ENCODE results near the gene DSTN.

The DSTN gene

GRCh38 chr20:17631576-17632319 is 61.9 kb downstream of the DSTN start:
- no peaks in the 10 kb centered on the region for H3K9me3 ChIP-seq (ENCODE audit: control insufficient read depth, insufficient read depth, low read length)
- peaks cover 41% of the 10 kb centered on the region for H3K36me3 ChIP-seq (ENCODE audit: control insufficient read depth, insufficient read depth, low read length)
- no peak overlapping the region for H3K27ac ChIP-seq (ENCODE audit: low read length)
- H3K4me3 ChIP-seq (ENCODE audit: low read length): no peak overlapping the region
- WGBS (ENCODE audit: insufficient coverage, insufficient read length): no CpG with 5 or more reads among the region's 9 CpGs
- no peaks in the 10 kb centered on the region for H3K4me1 ChIP-seq (ENCODE audit: control insufficient read depth, insufficient read depth, low read length)
- DNase-seq (ENCODE audit: low read depth, low spot score): no peak
- H3K27me3 ChIP-seq (ENCODE audit: control insufficient read depth, insufficient read depth, low read length): no peaks in the 10 kb centered on the region

GRCh38 chr20:17633221-17633849 is 63.5 kb downstream of the DSTN start:
- peaks cover 34% of the 10 kb centered on the region for H3K36me3 ChIP-seq (ENCODE audit: control insufficient read depth, insufficient read depth, low read length)
- no peaks in the 10 kb centered on the region for H3K9me3 ChIP-seq (ENCODE audit: control insufficient read depth, insufficient read depth, low read length)
- no peak overlapping the region for H3K4me3 ChIP-seq (ENCODE audit: low read length)
- H3K4me1 ChIP-seq (ENCODE audit: control insufficient read depth, insufficient read depth, low read length): 0 out of 2 replicates have a peak, but pooled peaks cover 1% of the 10 kb centered on the region
- no peak overlapping the region for H3K27ac ChIP-seq (ENCODE audit: low read length)
- WGBS (ENCODE audit: insufficient coverage, insufficient read length): no CpG with 5 or more reads among the region's 13 CpGs
- no peak for DNase-seq (ENCODE audit: low read depth, low spot score)
- no peaks in the 10 kb centered on the region for H3K27me3 ChIP-seq (ENCODE audit: control insufficient read depth, insufficient read depth, low read length)

- H3K36me3 ChIP-seq (ENCODE audit: control insufficient read depth, insufficient read depth, low read length): peaks cover 34% of the 10 kb centered on the region
- H3K4me3 ChIP-seq (ENCODE audit: low read length): no peak overlapping the region
- no CpG with 5 or more reads among the region's 18 CpGs for WGBS (ENCODE audit: insufficient coverage, insufficient read length)
- no peak overlapping the region for H3K27ac ChIP-seq (ENCODE audit: low read length)
- H3K27me3 ChIP-seq (ENCODE audit: control insufficient read depth, insufficient read depth, low read length): no peaks in the 10 kb centered on the region
- DNase-seq (ENCODE audit: low read depth, low spot score): no peak
- H3K9me3 ChIP-seq (ENCODE audit: control insufficient read depth, insufficient read depth, low read length): no peaks in the 10 kb centered on the region
- 0 out of 2 replicates have a peak, but pooled peaks cover 1% of the 10 kb centered on the region for H3K4me1 ChIP-seq (ENCODE audit: control insufficient read depth, insufficient read depth, low read length)
These were observed 64.1 kb downstream of the DSTN start for GRCh38 chr20:17633850-17634500.

GRCh38 chr20:17634661-17635331 is 64.9 kb downstream of the DSTN start:
- H3K36me3 ChIP-seq (ENCODE audit: control insufficient read depth, insufficient read depth, low read length): peaks cover 32% of the 10 kb centered on the region
- no peaks in the 10 kb centered on the region for H3K9me3 ChIP-seq (ENCODE audit: control insufficient read depth, insufficient read depth, low read length)
- no peak for DNase-seq (ENCODE audit: low read depth, low spot score)
- 0 out of 2 replicates have a peak, but pooled peaks cover 1% of the 10 kb centered on the region for H3K4me1 ChIP-seq (ENCODE audit: control insufficient read depth, insufficient read depth, low read length)
- no peak overlapping the region for H3K27ac ChIP-seq (ENCODE audit: low read length)
- no peak overlapping the region for H3K4me3 ChIP-seq (ENCODE audit: low read length)
- WGBS (ENCODE audit: insufficient coverage, insufficient read length): no CpG with 5 or more reads among the region's 13 CpGs
- H3K27me3 ChIP-seq (ENCODE audit: control insufficient read depth, insufficient read depth, low read length): no peaks in the 10 kb centered on the region

GRCh38 chr20:17635332-17636244 is 65.7 kb downstream of the DSTN start:
- Histone ChIP-seq H3K27me3 (ENCODE audit: control insufficient read depth, insufficient read depth, low read length) (no peaks in the 10 kb centered on the region), H3K9me3 (ENCODE audit: control insufficient read depth, insufficient read depth, low read length) (no peaks in the 10 kb centered on the region), H3K36me3 (ENCODE audit: control insufficient read depth, insufficient read depth, low read length) (peaks cover 30% of the 10 kb centered on the region), H3K27ac (ENCODE audit: low read length) (no peak overlapping the region), H3K4me3 (ENCODE audit: low read length) (no peak overlapping the region), H3K4me1 (ENCODE audit: control insufficient read depth, insufficient read depth, low read length) (0 out of 2 replicates have a peak, but pooled peaks cover 1% of the 10 kb centered on the region)
- no peak for DNase-seq (ENCODE audit: low read depth, low spot score)
- no CpG with 5 or more reads among the region's 25 CpGs for whole genome bisulfite sequencing (ENCODE audit: insufficient coverage, insufficient read length)

- no peaks in the 10 kb centered on the region for H3K27me3 ChIP-seq (ENCODE audit: control insufficient read depth, insufficient read depth, low read length)
- no peak overlapping the region for H3K4me3 ChIP-seq (ENCODE audit: low read length)
- no CpG with 5 or more reads among the region's 24 CpGs for whole genome bisulfite sequencing (ENCODE audit: insufficient coverage, insufficient read length)
- H3K27ac ChIP-seq (ENCODE audit: low read length): no peak overlapping the region
- H3K36me3 ChIP-seq (ENCODE audit: control insufficient read depth, insufficient read depth, low read length): peaks cover 33% of the 10 kb centered on the region
- no peaks in the 10 kb centered on the region for H3K9me3 ChIP-seq (ENCODE audit: control insufficient read depth, insufficient read depth, low read length)
- no peak for DNase-seq (ENCODE audit: low read depth, low spot score)
- H3K4me1 ChIP-seq (ENCODE audit: control insufficient read depth, insufficient read depth, low read length): 0 out of 2 replicates have a peak, but pooled peaks cover 1% of the 10 kb centered on the region
These were observed 66.9 kb downstream of the DSTN start for GRCh38 chr20:17636523-17637412.

GRCh38 chr20:17637413-17637780 is 67.5 kb downstream of the DSTN start:
- 0 out of 2 replicates have a peak, but pooled peaks cover 1% of the 10 kb centered on the region for H3K4me1 ChIP-seq (ENCODE audit: control insufficient read depth, insufficient read depth, low read length)
- H3K36me3 ChIP-seq (ENCODE audit: control insufficient read depth, insufficient read depth, low read length): peaks cover 35% of the 10 kb centered on the region
- no peak overlapping the region for H3K4me3 ChIP-seq (ENCODE audit: low read length)
- DNase-seq (ENCODE audit: low read depth, low spot score): no peak
- no CpG with 5 or more reads among the region's 4 CpGs for WGBS (ENCODE audit: insufficient coverage, insufficient read length)
- H3K9me3 ChIP-seq (ENCODE audit: control insufficient read depth, insufficient read depth, low read length): no peaks in the 10 kb centered on the region
- H3K27me3 ChIP-seq (ENCODE audit: control insufficient read depth, insufficient read depth, low read length): no peaks in the 10 kb centered on the region
- H3K27ac ChIP-seq (ENCODE audit: low read length): no peak overlapping the region

GRCh38 chr20:17637985-17638640 is 68.2 kb downstream of the DSTN start:
- 0 out of 2 replicates have a peak, but pooled peaks cover 1% of the 10 kb centered on the region for H3K4me1 ChIP-seq (ENCODE audit: control insufficient read depth, insufficient read depth, low read length)
- peaks cover 31% of the 10 kb centered on the region for H3K36me3 ChIP-seq (ENCODE audit: control insufficient read depth, insufficient read depth, low read length)
- no peak for DNase-seq (ENCODE audit: low read depth, low spot score)
- no CpG with 5 or more reads among the region's 13 CpGs for WGBS (ENCODE audit: insufficient coverage, insufficient read length)
- no peak overlapping the region for H3K27ac ChIP-seq (ENCODE audit: low read length)
- no peaks in the 10 kb centered on the region for H3K27me3 ChIP-seq (ENCODE audit: control insufficient read depth, insufficient read depth, low read length)
- no peak overlapping the region for H3K4me3 ChIP-seq (ENCODE audit: low read length)
- H3K9me3 ChIP-seq (ENCODE audit: control insufficient read depth, insufficient read depth, low read length): no peaks in the 10 kb centered on the region
